Ishikawa (cell line): ENCODE results near the gene ZNF280D.

ENCODE experiments used
- CREB1 ChIP-seq: IDR thresholded peaks from 2 replicates; pipeline ENCODE4 v1.6.1; 2012; ENCODE audit warnings: low read depth
- RAD21 ChIP-seq: IDR thresholded peaks from 2 replicates; pipeline ENCODE4 v1.6.1; 2012; ENCODE audit warnings: low read depth
- USF1 ChIP-seq: IDR thresholded peaks from 2 replicates; pipeline ENCODE4 v1.6.1; 2012
- YY1 ChIP-seq: IDR thresholded peaks from 2 replicates; pipeline ENCODE4 v1.6.1; 2012; ENCODE audit warnings: low read depth

- TF ChIP-seq RAD21 (no peak), CREB1 (no peak), YY1 (no peak), USF1 (no peak)
Measured at GRCh38 chr15:56782306-56782705, 49.0 kb upstream of the ZNF280D start.
